SH-SY5Y (cell line): Measurements from ENCODE around the gene NFATC4.

Source experiments
- GATA2 ChIP-seq: IDR thresholded peaks from 2 replicates; pipeline ENCODE4 v1.6.1; 2011; ENCODE audit warnings: mild to moderate bottlenecking, low read depth, low read length
- GATA3 ChIP-seq: IDR thresholded peaks from 2 replicates; pipeline ENCODE4 v1.6.1; 2011; ENCODE audit warnings: low read depth, mild to moderate bottlenecking, low read length, moderate library complexity

Gene NFATC4

DNA sequence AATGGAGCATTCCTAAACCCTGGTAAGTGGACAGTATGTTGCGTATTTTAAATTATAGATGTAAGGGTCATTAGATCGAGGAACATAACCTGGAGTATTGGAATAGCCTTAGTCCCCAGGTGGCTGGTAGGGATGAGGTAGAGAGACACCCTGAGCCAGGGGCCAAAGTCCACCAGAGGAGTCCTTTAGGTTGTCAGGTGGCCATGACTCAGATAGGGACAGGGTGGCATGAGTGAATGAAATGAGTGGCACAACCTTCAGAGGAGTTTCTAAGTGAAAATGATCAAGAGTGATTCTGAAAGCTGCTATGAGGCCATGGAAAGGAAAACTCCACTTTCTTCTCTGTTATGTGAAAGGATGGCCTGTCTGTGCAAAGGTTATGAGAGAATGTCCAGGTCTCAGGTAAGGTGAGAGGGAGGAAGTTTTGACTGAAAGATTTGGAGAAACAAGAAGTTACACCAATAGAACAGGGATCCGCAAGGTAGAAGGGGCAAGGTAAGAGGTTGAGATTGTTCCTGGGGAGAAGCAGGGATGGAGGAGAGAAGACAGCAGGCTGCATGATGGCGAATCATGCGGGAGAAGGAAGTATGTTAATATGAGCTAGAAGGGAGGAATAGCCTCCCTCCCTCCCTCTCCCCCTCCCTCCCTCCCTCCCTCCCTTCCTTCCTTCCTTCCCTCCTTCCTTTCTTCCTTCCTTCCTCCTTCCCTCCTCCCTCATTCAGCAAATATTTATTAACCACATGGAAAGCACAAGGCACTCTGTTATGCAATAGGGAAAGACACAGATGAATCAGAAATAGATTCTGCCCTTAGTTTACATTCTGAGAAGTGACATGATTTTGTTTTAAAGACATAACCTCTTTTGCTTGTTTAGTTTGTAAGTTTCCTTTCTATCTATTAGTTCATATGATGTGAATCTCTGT is 14.2 kb upstream of the NFATC4 start:
- no peak for TF ChIP-seq GATA2
- TF ChIP-seq GATA3: no peak

DNA sequence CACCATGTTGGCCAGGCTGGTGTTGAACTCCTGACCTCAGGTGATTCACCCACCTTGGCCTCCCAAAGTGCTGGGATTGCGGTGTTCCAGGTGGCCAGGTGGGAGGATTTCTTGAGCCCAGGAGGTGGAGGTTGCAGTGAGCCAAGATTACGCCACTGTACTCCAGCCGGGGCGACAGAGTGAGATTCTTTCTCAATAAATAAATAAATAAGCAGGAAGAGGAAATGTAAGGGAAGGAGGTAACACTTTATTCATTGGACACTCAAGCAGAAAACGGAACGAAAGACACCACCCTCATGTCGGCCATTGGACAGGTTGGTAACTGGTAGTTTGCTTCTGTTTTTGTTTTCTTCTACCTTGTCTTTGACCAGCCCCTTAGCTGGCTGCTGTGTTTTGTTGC is 13.0 kb upstream of the NFATC4 start:
- TF ChIP-seq GATA2 (no peak), GATA3 (no peak)

DNA sequence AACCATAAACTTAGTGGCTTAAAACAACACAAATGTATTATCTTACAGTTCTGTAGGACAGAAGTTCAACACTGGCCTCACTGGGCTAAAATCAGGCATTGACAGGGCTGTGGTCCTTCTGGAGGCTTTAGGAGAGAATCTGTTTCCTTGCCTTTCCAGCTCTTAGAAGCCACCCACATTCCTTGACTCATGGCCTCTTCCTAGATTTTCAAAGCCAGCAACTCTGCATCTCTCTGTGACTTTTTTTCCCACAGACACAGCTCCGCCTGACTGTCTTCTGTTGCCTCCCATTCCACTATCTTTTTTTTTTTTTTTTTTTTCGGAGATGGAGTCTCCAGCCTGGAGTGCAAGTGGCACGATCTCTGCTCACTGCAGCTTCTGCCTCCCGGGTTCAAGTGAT is 11.8 kb upstream of the NFATC4 start:
- no peak for TF ChIP-seq GATA2
- no peak for TF ChIP-seq GATA3

DNA sequence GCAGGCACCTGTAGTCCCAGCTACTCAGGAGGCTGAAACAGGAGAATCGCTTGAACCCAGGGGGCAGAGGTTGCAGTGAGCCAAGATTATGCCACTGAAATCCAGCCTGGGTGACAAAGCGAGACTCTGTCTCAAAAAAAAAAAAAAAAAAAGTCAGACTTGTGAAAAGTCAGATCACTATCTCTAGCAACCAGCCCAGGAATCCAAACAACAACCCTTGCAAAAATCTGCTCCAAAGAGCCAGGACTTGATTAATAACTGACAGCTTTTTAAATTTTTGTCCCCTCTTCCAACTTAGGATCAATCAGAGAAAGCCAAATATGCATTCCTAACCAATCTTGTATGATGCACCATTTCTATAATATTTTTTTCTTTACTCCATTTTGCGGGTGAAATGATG is 7.7 kb upstream of the NFATC4 start:
- TF ChIP-seq GATA2 (no peak), GATA3 (no peak)

DNA sequence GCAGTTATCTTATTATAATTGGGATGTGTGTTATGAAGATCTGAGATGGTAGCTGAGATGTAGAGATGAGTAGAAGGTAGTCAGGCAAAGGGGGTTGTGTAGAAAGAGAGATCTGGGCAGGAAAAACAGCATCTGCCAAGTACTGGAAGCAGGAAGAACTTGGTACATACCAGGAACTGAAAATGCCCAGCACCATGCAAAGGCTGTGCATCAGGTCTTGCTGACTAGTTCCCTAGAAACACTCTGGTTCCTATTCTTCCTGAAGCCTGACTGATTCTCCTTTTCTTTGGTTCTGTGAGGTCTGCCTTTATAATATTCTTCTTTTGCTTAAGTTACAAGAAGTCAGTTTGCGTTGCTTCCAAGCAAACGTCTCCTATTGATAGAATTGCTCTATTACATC is 6.7 kb upstream of the NFATC4 start:
- no peak for TF ChIP-seq GATA3
- TF ChIP-seq GATA2: no peak

DNA sequence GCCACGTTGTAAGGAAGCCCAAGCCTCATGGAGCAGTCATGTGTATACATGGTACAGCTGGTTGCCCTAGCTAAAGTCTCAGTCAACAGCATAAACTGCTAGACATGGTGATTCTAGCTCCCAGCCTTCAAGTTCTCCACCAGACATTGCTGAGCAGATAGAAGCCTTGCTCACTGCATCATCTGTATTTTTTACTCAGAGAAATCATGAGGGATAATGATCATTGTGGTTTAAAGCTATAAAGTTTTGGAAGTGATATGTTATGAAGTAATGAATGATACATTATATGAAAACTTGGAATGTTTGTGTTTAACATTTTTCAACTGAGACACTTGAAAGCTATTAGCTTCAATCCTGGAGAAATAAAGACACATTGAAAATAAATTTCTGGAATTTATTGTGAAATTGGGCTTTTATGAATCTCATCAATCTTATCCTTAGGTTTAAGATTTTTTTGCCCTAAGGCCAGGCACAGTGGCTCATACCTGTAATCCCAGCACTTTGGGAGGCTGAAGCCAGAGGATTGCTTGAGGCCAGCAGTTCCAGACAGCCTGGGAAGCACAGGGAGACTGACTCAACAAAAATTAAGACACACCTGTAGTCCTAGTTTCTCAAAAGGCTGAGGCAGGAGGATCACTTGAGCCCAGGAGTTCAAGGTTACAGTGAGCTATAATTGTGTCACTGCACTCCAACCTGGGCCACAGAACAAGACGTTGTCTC is 5.6 kb upstream of the NFATC4 start:
- no peak for TF ChIP-seq GATA2
- no peak for TF ChIP-seq GATA3

DNA sequence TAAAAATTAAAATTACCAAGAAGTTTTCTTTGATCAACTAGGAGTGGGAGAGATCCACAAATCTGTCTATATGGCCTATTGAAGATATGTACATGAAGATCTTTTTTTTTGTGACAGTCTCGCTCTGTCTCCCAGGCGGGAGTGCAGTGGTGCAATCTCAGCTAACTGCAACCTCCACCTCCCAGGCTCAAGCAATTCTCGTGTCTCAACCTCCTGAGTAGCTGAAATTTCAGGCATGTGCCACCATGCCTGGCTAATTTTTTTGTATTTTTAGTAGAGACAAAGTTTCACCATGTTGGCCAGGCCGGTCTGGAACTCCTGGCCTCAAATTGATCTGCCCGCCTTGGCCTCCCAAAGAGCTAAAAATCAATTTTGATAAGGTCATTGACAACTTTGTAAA is 4.6 kb upstream of the NFATC4 start:
- TF ChIP-seq GATA3 (no peak), GATA2 (no peak)

DNA sequence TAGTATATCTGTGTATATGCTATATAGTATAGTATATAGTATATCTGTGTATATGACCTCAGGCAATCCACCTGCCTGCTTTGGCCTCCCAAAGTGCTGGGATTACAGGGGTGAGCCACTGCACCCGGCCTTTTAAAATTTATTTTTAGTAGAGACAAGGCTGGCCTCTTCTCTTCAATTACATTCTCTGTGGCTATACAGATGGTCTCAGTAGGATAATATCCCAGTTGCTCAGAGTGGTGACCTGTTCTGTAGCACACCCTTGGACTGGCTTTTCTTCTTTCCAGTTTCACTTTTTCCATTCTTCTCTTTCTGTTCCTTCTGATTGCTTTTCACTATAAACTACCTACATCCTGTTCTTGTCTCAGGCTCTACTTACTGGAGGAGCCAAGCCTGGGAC is 3.1 kb upstream of the NFATC4 start:
- TF ChIP-seq GATA2 (no peak), GATA3 (no peak)

DNA sequence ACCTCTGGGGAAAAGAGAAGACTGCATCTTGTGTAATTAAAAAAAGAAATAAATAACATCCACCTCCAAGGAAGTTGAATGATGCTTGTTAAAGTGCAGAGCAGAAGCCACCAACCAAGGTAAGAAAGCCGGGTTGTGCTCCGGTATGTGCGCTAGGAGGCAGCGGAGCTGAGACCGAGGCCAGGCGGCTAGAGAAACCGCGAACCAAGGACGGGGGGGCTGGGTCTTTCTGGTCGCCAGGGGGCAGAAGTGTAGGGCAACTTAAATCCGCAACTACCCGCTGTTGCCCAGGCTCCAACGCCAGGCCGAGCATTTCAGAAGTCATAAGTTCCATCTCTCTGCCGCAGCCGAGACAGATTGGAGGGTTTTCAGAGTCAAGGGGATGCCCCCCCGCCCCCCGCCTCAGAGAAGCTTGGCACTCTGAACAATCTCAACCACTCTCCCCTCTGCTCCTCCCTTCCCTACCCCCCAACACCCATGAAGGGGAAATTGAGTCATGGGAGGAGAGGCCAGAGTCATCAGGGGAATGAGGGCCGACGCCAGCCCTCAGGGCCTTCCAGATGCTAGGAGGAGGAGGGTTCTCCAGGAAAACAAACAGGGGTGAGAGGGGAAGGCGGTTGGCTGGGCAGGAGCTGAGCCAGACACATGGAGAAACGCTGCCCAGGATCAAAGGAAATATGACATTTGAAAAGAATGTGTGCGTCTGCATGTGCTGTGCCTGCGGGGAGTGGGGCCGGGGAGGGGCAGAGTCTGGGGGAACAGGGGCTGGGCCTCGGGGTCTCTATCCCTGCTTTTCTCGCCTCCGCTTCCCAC is 2.2 kb upstream of the NFATC4 start:
- TF ChIP-seq GATA2 (no peak), GATA3 (no peak)

DNA sequence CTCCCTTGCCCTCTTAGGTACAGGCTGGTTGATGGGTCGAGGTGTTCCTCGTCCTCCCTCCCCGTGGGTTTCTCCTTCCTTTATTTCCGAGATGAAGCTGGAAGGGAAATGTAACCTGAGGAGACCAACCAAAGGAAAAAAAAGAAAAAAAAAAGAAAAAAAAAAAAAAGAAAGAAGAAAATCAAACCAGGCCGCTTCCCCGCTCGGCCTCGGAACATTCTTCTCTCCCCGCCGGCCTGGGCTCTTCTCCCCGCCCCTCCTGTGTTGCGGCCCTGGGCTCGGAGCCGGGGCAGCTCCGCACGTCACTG is 1.6 kb upstream of the NFATC4 start:
- TF ChIP-seq GATA3 (no peak), GATA2 (no peak)

DNA sequence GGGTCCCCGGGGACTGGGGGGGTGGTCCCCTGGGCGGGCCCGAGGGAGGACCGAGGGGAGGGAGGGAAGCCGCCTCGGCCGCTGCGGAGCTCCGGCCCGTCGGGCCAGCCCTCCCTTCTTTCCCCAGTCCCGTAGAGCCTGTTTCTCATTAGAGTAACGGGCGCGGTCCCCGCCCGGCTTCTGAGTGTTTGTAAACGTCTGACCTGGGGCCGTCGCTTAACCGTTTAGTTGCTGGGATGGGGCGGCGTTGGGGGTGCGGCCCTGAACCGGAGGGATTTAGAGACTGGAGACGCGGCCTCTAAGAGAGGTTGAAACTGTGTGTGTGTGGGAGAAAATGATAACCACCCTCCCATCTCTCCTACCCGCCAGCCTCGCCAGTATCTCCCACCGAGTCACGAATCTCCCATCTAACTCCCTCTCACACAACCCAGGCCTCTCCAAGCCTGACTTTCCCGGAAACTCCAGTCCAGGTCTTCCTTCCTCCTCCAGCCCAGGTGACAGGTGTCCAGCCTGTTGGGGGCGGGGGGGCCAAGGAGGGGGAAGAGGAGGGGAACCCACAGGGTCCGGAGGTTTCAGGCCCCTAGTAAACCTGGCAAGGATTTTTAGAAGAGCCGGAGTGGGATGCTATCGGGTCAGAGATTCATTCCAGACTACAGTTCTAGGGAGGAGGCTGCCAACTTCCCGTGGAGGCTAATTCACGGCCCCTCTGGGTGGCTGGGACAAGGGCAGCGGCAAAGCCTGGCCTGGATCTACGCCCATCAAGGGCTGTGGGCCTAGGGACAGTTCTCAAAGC is 1.1 kb upstream of the NFATC4 start:
- TF ChIP-seq GATA2: no peak
- TF ChIP-seq GATA3: no peak

DNA sequence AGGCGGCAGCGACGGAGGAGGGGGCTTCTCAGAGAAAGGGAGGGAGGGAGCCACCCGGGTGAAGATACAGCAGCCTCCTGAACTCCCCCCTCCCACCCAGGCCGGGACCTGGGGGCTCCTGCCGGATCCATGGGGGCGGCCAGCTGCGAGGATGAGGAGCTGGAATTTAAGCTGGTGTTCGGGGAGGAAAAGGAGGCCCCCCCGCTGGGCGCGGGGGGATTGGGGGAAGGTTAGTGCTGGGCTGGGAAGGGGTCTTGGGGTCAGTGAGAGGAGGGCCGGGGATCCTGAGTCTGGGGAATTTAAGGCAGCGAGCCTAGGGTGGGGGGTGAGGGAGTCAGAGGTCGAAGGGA is 203 bp downstream of the NFATC4 start:
- no peak for TF ChIP-seq GATA2
- no peak for TF ChIP-seq GATA3

DNA sequence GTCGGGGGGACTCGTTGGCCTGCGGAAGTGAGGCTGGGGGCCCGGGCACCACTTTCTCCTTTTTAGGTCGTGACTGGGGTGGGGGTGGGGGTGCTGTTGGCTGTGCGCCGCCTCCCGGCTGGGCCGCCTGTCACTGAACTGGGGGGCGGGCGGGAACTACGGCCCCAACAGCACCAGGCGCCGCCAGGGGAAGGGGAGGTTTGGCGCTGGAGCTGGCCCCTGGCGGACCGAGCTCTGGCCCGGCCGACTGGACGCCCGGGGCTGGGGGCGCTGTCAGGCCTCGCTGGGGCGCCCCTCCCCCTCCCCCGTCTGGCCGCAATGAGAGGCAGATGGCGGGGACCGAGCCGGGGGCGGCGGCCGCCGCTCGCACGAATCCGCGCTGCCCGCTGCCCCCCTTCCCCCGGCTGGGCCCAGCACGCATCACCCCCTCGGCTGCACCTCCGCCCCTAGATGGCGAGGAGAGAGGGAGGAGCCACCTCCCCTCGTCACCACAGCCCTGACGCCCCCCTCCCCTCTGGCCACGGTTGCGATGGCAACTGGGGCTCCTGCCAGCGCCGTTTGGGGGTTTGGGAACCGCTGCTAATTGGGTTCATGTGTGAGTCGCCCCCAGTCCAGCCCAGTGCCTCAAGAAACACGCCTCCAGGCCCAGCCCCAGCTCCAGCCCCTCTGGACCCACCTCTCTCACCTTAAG is 723 bp downstream of the NFATC4 start:
- TF ChIP-seq GATA3: no peak
- TF ChIP-seq GATA2: no peak
